Eye (tissue), 1 donor: ENCODE measurements around the gene SRRM5.
A peak's percentile ranks its signal among the peaks of the same experiment; 100 is the strongest.
"Not testable (repeated sequence)": the region's sequence is repeated elsewhere in the genome, so short reads cannot be mapped to it uniquely, and the experiment has no call there.

Experiments used
- DNase-seq: peaks from one replicate; pipeline ENCODE4 v3.0.0-alpha.2; 2015

The SRRM5 gene

GRCh38 chr19:43611788-43612187 is at the start of gene SRRM5:
Gene SRRM5 (plus strand): TSS chr19:43612088. CDS start chr19:43612122, 34 bp downstream.
- DNase-seq = no peak

- no peak for DNase-seq
Observed at GRCh38 chr19:43562226-43562697, 49.6 kb upstream of the SRRM5 start.

- DNase-seq = no peak
Observed at GRCh38 chr19:43562698-43563241, 49.1 kb upstream of the SRRM5 start.

GRCh38 chr19:43563816-43564457 is 48.0 kb upstream of the SRRM5 start:
- no peak for DNase-seq

GRCh38 chr19:43564800-43565199 is 47.1 kb upstream of the SRRM5 start:
- DNase-seq = no peak

GRCh38 chr19:43569657-43570056 is 42.2 kb upstream of the SRRM5 start:
- no peak for DNase-seq

GRCh38 chr19:43570174-43570791 is 41.6 kb upstream of the SRRM5 start:
- no peak for DNase-seq

GRCh38 chr19:43572171-43572588 is 39.7 kb upstream of the SRRM5 start:
- DNase-seq = no peak

- DNase-seq = no peak
Observed at GRCh38 chr19:43574424-43575155, 37.3 kb upstream of the SRRM5 start.

- peak; percentile 100 for DNase-seq
Observed at GRCh38 chr19:43575156-43575950, 36.5 kb upstream of the SRRM5 start, which contains the start of the genes PINLYP and XRCC1. Gene PINLYP (plus strand): TSS chr19:43575801. CDS start chr19:43577192, 1,391 bp downstream. Gene XRCC1 (minus strand): TSS chr19:43575527. CDS start chr19:43575458, 69 bp downstream.

- DNase-seq = no peak
Observed at GRCh38 chr19:43575955-43576878, 35.7 kb upstream of the SRRM5 start.

GRCh38 chr19:43578787-43579186 is 33.1 kb upstream of the SRRM5 start:
- no peak for DNase-seq

- DNase-seq = no peak
Observed at GRCh38 chr19:43581467-43581866, 30.4 kb upstream of the SRRM5 start.

- no peak for DNase-seq
Observed at GRCh38 chr19:43582495-43582894, 29.4 kb upstream of the SRRM5 start.

GRCh38 chr19:43584484-43584883 is 27.4 kb upstream of the SRRM5 start:
- no peak for DNase-seq

GRCh38 chr19:43586346-43586745 is 25.5 kb upstream of the SRRM5 start:
- DNase-seq = no peak

- DNase-seq = not testable (repeated sequence)
Observed at GRCh38 chr19:43587029-43587428, 24.9 kb upstream of the SRRM5 start.

- DNase-seq = no peak
Observed at GRCh38 chr19:43589277-43589676, 22.6 kb upstream of the SRRM5 start.

- DNase-seq = no peak
Observed at GRCh38 chr19:43589678-43590077, 22.2 kb upstream of the SRRM5 start.

GRCh38 chr19:43591904-43592772 is 19.8 kb upstream of the SRRM5 start:
- no peak for DNase-seq
